ENCODE results near the gene ZDHHC4.

DNA sequence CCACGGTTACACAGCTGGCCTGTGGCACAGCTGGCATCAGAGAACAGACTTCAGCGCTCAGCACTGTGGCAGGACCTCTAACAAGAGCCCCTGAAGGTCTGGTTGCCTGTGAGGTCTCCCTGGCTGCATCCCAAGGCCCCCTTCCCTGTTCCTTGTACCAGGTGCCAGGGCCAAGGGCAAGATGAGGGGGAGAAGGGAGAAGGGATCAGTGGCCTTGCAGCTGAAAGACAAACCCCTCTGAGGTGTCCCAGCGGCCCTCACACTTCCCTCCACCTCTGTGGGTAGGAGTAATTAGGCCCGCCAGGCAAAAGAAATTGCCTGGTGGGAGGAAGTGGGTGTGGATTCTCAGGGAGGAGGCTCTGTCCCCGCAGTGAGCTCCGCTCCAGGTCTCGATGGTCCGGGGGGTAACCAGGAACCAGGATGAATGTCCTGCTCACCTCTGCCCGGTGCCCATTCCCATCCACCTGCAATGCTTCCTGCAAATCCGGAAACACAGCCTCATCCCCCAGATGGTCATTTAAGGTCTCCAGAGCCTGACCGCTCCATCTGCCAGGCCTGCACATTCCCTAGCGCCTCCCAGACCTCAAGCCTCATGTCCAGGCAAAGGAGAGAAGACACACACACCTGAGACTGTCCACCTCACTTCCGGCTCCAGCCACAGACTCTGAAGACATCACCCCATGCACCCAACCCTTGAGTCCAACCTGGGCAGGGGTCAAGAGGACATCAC lies 48.7 kb upstream of the ZDHHC4 start:
- TF ChIP-seq EZH2phosphoT487 (IDR thresholded peaks at IDR 0.05; ENCODE audit: insufficient read depth, low read depth) (no peak), EZH2 (IDR thresholded peaks at IDR 0.05; ENCODE audit: insufficient read depth, poor library complexity, severe bottlenecking) (no peak)

All from GM23248 (cell line).